Tibial nerve (tissue), 4 donors: ENCODE results near the gene TNIK. TPM values are rescaled to one million over a fixed set of nuclear protein-coding genes. Genes with fewer than 3 reads are reported as not detected.

Source experiments
- DNase-seq, 2 donors: peaks; one replicate each; pipeline ENCODE4 v3.0.0-alpha.2; 2019; ENCODE audit warnings: low spot score in 2 of 2
- H3K27ac ChIP-seq, 4 donors: fragments of 200-600 bp; sonication (generic) in 3 of 4; one replicate each; pipeline ENCODE4 v1.5.1; 2017 to 2019; ENCODE audit warnings: mild to moderate bottlenecking in 1 of 4
- H3K27me3 ChIP-seq, 2 donors: fragments of 200-600 bp; sonication (generic) in 1 of 2; one replicate each; pipeline versions ENCODE4 v1.5.1 to v1.6.0; 2017 to 2019
- H3K36me3 ChIP-seq, 3 donors: fragments of 200-600 bp; sonication (generic); one replicate each; pipeline ENCODE4 v1.5.1; 2018 to 2019
- H3K4me1 ChIP-seq, 4 donors: fragments of 200-600 bp; sonication (generic) in 3 of 4; one replicate each; pipeline ENCODE4 v1.5.1; 2017 to 2019
- H3K4me3 ChIP-seq, 4 donors: fragments of 200-600 bp; sonication (generic) in 3 of 4; one replicate each; pipeline ENCODE4 v1.5.1; 2017 to 2019; ENCODE audit warnings: mild to moderate bottlenecking in 1 of 4, moderate library complexity in 1 of 4
- H3K9me3 ChIP-seq, 4 donors: fragments of 200-600 bp; sonication (generic) in 3 of 4; one replicate each; pipeline ENCODE4 v1.5.1; 2017 to 2019
- CTCF ChIP-seq, 5 experiments: fragments of 200-600 bp in 3 of 5; fragments of 450-650 bp in 2 of 5; sonication (generic) in 3 of 5; IDR thresholded peaks; one replicate each; pipeline ENCODE4 v1.5.1; 2016 to 2019; ENCODE audit warnings: antibody characterized with exemption in 5 of 5, mild to moderate bottlenecking in 3 of 5, moderate library complexity in 2 of 5
- EP300 ChIP-seq, 2 donors: sonication (generic); formaldehyde crosslinking; IDR thresholded peaks; one replicate each; pipeline ENCODE4 v1.6.1; 2017; ENCODE audit warnings: antibody characterized with exemption in 2 of 2, mild to moderate bottlenecking in 1 of 2
- POLR2A ChIP-seq, 2 donors: fragments of 450-650 bp; IDR thresholded peaks; one replicate each; pipeline ENCODE4 v1.6.1; 2017; ENCODE audit warnings: antibody characterized with exemption in 2 of 2, mild to moderate bottlenecking in 2 of 2, moderate library complexity in 2 of 2
- WGBS, 2 donors: methylation state at CpG; one replicate each; pipeline ENCODE4 v1.1.5; 2018; 5-methylcytosine and 5-hydroxymethylcytosine counted together
- total RNA-seq, 4 donors: library from RNA; depleted of rRNA; stranded (reverse); fragments of >200 nt; gene quantifications; one replicate each; pipeline ENCODE4 v1.1.0, GENCODE V29; 2016

The TNIK gene
- total RNA-seq, 4 donors from 2014 or later, result 5.4 to 11.1 (median 7.5) TPM

GRCh38 chr3:171494457-171495109 lies 34.4 kb upstream of the TNIK start:
- WGBS, 2 donors, result 82 to 87% methylated on average over 4 of the region's 4 CpGs
- H3K9me3 ChIP-seq, result no peaks in the 10 kb centered on the region
- no peaks in the 10 kb centered on the region for H3K36me3 ChIP-seq
- no peak for DNase-seq
- no peaks in the 10 kb centered on the region for H3K4me1 ChIP-seq
- TF ChIP-seq POLR2A (IDR thresholded peaks at IDR 0.05) (no peak), EP300 (IDR thresholded peaks at IDR 0.05) (no peak), CTCF (IDR thresholded peaks at IDR 0.05) (no peak)
- H3K4me3 ChIP-seq, result no peak overlapping the region
- no peak overlapping the region for H3K27ac ChIP-seq
- no peaks in the 10 kb centered on the region for H3K27me3 ChIP-seq

- Histone ChIP-seq H3K4me1 (no peaks in the 10 kb centered on the region), H3K9me3 (no peaks in the 10 kb centered on the region), H3K4me3 (no peak overlapping the region), H3K27me3 (no peaks in the 10 kb centered on the region), H3K27ac (no peak overlapping the region), H3K36me3 (no peaks in the 10 kb centered on the region)
- WGBS, 2 donors, result 53 to 58% methylated on average over 2 of the region's 2 CpGs
- TF ChIP-seq EP300 (IDR thresholded peaks at IDR 0.05) (no peak), POLR2A (IDR thresholded peaks at IDR 0.05) (no peak), CTCF (IDR thresholded peaks at IDR 0.05) (no peak)
- no peak for DNase-seq
These were observed 31.2 kb upstream of the TNIK start for GRCh38 chr3:171491361-171491760.

GRCh38 chr3:171490901-171491300 lies 30.7 kb upstream of the TNIK start:
- TF ChIP-seq CTCF (IDR thresholded peaks at IDR 0.05) (no peak), POLR2A (IDR thresholded peaks at IDR 0.05) (no peak), EP300 (IDR thresholded peaks at IDR 0.05) (no peak)
- DNase-seq, result no peak
- H3K27ac ChIP-seq, result no peak overlapping the region
- H3K9me3 ChIP-seq, result no peaks in the 10 kb centered on the region
- WGBS, 2 donors, result 77 to 83% methylated on average over 3 of the region's 3 CpGs
- H3K4me3 ChIP-seq, result no peak overlapping the region
- H3K27me3 ChIP-seq, result no peaks in the 10 kb centered on the region
- H3K36me3 ChIP-seq, result no peaks in the 10 kb centered on the region
- H3K4me1 ChIP-seq, result no peaks in the 10 kb centered on the region

- Histone ChIP-seq H3K27ac (no peak overlapping the region), H3K27me3 (no peaks in the 10 kb centered on the region), H3K4me1 (no peaks in the 10 kb centered on the region), H3K36me3 (no peaks in the 10 kb centered on the region), H3K4me3 (no peak overlapping the region), H3K9me3 (no peaks in the 10 kb centered on the region)
- DNase-seq, result no peak
- TF ChIP-seq POLR2A (IDR thresholded peaks at IDR 0.05) (no peak), CTCF (IDR thresholded peaks at IDR 0.05) (no peak), EP300 (IDR thresholded peaks at IDR 0.05) (no peak)
- WGBS, 2 donors, result 81 to 84% methylated on average over 4 of the region's 4 CpGs
These were observed 29.1 kb upstream of the TNIK start for GRCh38 chr3:171489348-171489747.

GRCh38 chr3:171488479-171488878 lies 28.3 kb upstream of the TNIK start:
- DNase-seq, result no peak
- TF ChIP-seq CTCF (IDR thresholded peaks at IDR 0.05), result no peak
- no peak for TF ChIP-seq POLR2A (IDR thresholded peaks at IDR 0.05)
- TF ChIP-seq EP300 (IDR thresholded peaks at IDR 0.05), result no peak
- WGBS, 2 donors, result 81 to 86% methylated on average over 7 of the region's 7 CpGs
- H3K27ac ChIP-seq, result no peak overlapping the region
- no peaks in the 10 kb centered on the region for H3K27me3 ChIP-seq
- no peaks in the 10 kb centered on the region for H3K4me1 ChIP-seq
- H3K4me3 ChIP-seq, result no peak overlapping the region
- no peaks in the 10 kb centered on the region for H3K36me3 ChIP-seq
- H3K9me3 ChIP-seq, result no peaks in the 10 kb centered on the region
